RWPE2 (cell line): ENCODE measurements around the gene CCDC172.

Source experiments
- ATAC-seq: fragments of 200-7000 bp; cut with Tn5 transposase; 3 replicates; pipeline ENCODE4 v1.9.1; 2021; ENCODE audit warnings: low read depth
- DNase-seq: peaks from one replicate; pipeline ENCODE4 v3.0.0-alpha.2; 2020; ENCODE audit warnings: low spot score
- H3K27ac ChIP-seq: fragments of 450-650 bp; 2 replicates; pipeline ENCODE4 v1.5.1; 2017; ENCODE audit warnings: mild to moderate bottlenecking; ENCODE audit not compliant: poor library complexity, severe bottlenecking
- H3K27me3 ChIP-seq: fragments of 250-450 bp; sonication (Bioruptor Pico); 2 replicates; pipeline ENCODE4 v1.5.1; 2021; ENCODE audit warnings: mild to moderate bottlenecking, moderate library complexity; ENCODE audit not compliant: insufficient read depth, poor library complexity, severe bottlenecking
- H3K36me3 ChIP-seq: fragments of 250-450 bp; sonication (Bioruptor Pico); 2 replicates; pipeline ENCODE4 v1.5.1; 2020; ENCODE audit warnings: low read depth, mild to moderate bottlenecking, moderate library complexity
- H3K4me1 ChIP-seq: fragments of 250-450 bp; sonication (Bioruptor Pico); 2 replicates; pipeline ENCODE4 v1.5.1; 2021; ENCODE audit warnings: mild to moderate bottlenecking, moderate library complexity; ENCODE audit not compliant: insufficient read depth, poor library complexity, severe bottlenecking
- H3K4me3 ChIP-seq: fragments of 250-450 bp; sonication (Bioruptor Pico); 2 replicates; pipeline ENCODE4 v1.5.1; 2021; ENCODE audit warnings: mild to moderate bottlenecking, moderate library complexity; ENCODE audit not compliant: severe bottlenecking
- H3K9me3 ChIP-seq: fragments of 250-450 bp; sonication (Bioruptor Pico); 2 replicates; pipeline ENCODE4 v1.5.1; 2021; ENCODE audit warnings: mild to moderate bottlenecking, moderate library complexity; ENCODE audit not compliant: severe bottlenecking
- CTCF ChIP-seq: fragments of 450-650 bp; IDR thresholded peaks from one replicate; pipeline ENCODE4 v1.5.1; 2017; ENCODE audit warnings: mild to moderate bottlenecking, moderate library complexity; ENCODE audit not compliant: poor library complexity, severe bottlenecking

CCDC172 gene

GRCh38 chr10:116325987-116326386 lies 1.7 kb downstream of the CCDC172 start:
- no peaks in the 10 kb centered on the region for H3K36me3 ChIP-seq
- no peak for TF ChIP-seq CTCF
- DNase-seq (no peak), ATAC-seq (no peak)
- H3K27me3 ChIP-seq, result no peaks in the 10 kb centered on the region
- H3K27ac ChIP-seq, result no peak overlapping the region
- H3K9me3 ChIP-seq, result no peaks in the 10 kb centered on the region
- no peaks in the 10 kb centered on the region for H3K4me1 ChIP-seq
- no peak overlapping the region for H3K4me3 ChIP-seq

- H3K27me3 ChIP-seq, result no peaks in the 10 kb centered on the region
Observed at GRCh38 chr10:116329153-116329552, 4.9 kb downstream of the CCDC172 start.

GRCh38 chr10:116331815-116332214 lies 7.6 kb downstream of the CCDC172 start:
- no peak for TF ChIP-seq CTCF
- no peak for DNase-seq
- Histone ChIP-seq H3K36me3 (no peaks in the 10 kb centered on the region), H3K27ac (no peak overlapping the region), H3K27me3 (no peaks in the 10 kb centered on the region), H3K4me3 (no peak overlapping the region), H3K4me1 (no peaks in the 10 kb centered on the region), H3K9me3 (no peaks in the 10 kb centered on the region)
- ATAC-seq, result no peak

More at GRCh38 chr10:116329153-116329552, 4.9 kb downstream of the CCDC172 start:
- no peak for TF ChIP-seq CTCF
- no peaks in the 10 kb centered on the region for H3K9me3 ChIP-seq
- H3K27ac ChIP-seq, result no peak overlapping the region
- DNase-seq (no peak), ATAC-seq (no peak)
- H3K4me3 ChIP-seq, result no peak overlapping the region
- H3K36me3 ChIP-seq, result no peaks in the 10 kb centered on the region
- H3K4me1 ChIP-seq, result no peaks in the 10 kb centered on the region

- no peak for TF ChIP-seq CTCF
- H3K4me3 ChIP-seq, result no peak overlapping the region
- H3K27me3 ChIP-seq, result peaks cover 15% of the 10 kb centered on the region
- no peak overlapping the region for H3K27ac ChIP-seq
- H3K9me3 ChIP-seq, result no peaks in the 10 kb centered on the region
- no peaks in the 10 kb centered on the region for H3K36me3 ChIP-seq
- H3K4me1 ChIP-seq, result no peaks in the 10 kb centered on the region
- DNase-seq (no peak), ATAC-seq (no peak)
Observed at GRCh38 chr10:116336866-116337265, 12.6 kb downstream of the CCDC172 start.

- H3K27me3 ChIP-seq, result no peaks in the 10 kb centered on the region
- no peaks in the 10 kb centered on the region for H3K9me3 ChIP-seq
- H3K36me3 ChIP-seq, result no peaks in the 10 kb centered on the region
- DNase-seq (no peak), ATAC-seq (no peak)
- H3K27ac ChIP-seq, result no peak overlapping the region
- peaks cover 8% of the 10 kb centered on the region for H3K4me1 ChIP-seq
- no peak for TF ChIP-seq CTCF
- H3K4me3 ChIP-seq, result no peak overlapping the region
Observed at GRCh38 chr10:116352125-116352524, 27.9 kb downstream of the CCDC172 start.
